Measurements from ENCODE around the gene PLA2G10. TPM values are rescaled to one million over a fixed set of nuclear protein-coding genes. Genes with fewer than 3 reads are reported as not detected.
A peak's percentile ranks its signal among the peaks of the same experiment; 100 is the strongest.

PLA2G10 gene
- total and polyA plus RNA-seq, 2 of the 13 experiments (the other 11 are each of a cell fraction or from before 2014, with no cell fraction given), result not detected

GRCh38 chr16:14632693-14633569, 61.2 kb downstream of the PLA2G10 start, which contains the start of gene BFAR (continued):
- TF ChIP-seq RAD21 (CRISPR knock-in tag; IDR thresholded peaks at IDR 0.05), result peak; percentile 33
- TF ChIP-seq SIN3B (IDR thresholded peaks at IDR 0.05; ENCODE audit: low read length), result no peak; the same call in 1 of the 2 replicates
- TF ChIP-seq HOXA3 (CRISPR knock-in tag; IDR thresholded peaks at IDR 0.05), result peak; percentile 90
- TF ChIP-seq TCF7L2 (IDR thresholded peaks at IDR 0.05; ENCODE audit: low read depth, low read length), result no peak
- no peak; the same call in 1 of the 2 replicates for TF ChIP-seq ZBTB14 (CRISPR knock-in tag; IDR thresholded peaks at IDR 0.05)
- no peak for TF ChIP-seq TERF1 (CRISPR knock-in tag; IDR thresholded peaks at IDR 0.05)
- TF ChIP-seq SYNCRIP (IDR thresholded peaks at IDR 0.05; ENCODE audit: insufficient read depth, low read depth, low read length), result no peak
- TF ChIP-seq ZNF607 (CRISPR knock-in tag; IDR thresholded peaks at IDR 0.05; ENCODE audit: borderline replicate concordance), result peak; percentile 37; the same call in 1 of the 2 replicates
- TF ChIP-seq E2F5 (CRISPR knock-in tag; conservative IDR thresholded peaks at IDR 0.05), result peak; percentile 71
- peak; percentile 82 for TF ChIP-seq ZNF740 (CRISPR knock-in tag; IDR thresholded peaks at IDR 0.05)
- TF ChIP-seq EEA1 (CRISPR knock-in tag; IDR thresholded peaks at IDR 0.05; ENCODE audit: borderline replicate concordance), result 0 out of 2 replicates have a peak, but pooled peaks have one; percentile 95
- TF ChIP-seq POLR2A (IDR thresholded peaks at IDR 0.05; ENCODE audit: insufficient read depth in 1 of 2, low read depth in 2 of 2, low read length in 2 of 2), result peak; percentile 48 to 99; a peak in 3 of 4 replicates
- peak; percentile 96 for TF ChIP-seq SIN3A (IDR thresholded peaks at IDR 0.05; ENCODE audit: borderline replicate concordance, low read depth, low read length)
- 0 out of 2 replicates have a peak, but pooled peaks have one; percentile 36 for TF ChIP-seq ZNF550 (CRISPR knock-in tag; IDR thresholded peaks at IDR 0.05; ENCODE audit: borderline replicate concordance)
- TF ChIP-seq ARID4A (CRISPR knock-in tag; IDR thresholded peaks at IDR 0.05; ENCODE audit: borderline replicate concordance), result peak; percentile 94
- TF ChIP-seq ZNF660 (CRISPR knock-in tag; IDR thresholded peaks at IDR 0.05; ENCODE audit: borderline replicate concordance, low read depth), result no peak

Data from HepG2 (cell line).